BJ (cell line): ENCODE measurements around the gene CHRNA4. TPM values are rescaled to one million over a fixed set of nuclear protein-coding genes. Genes with fewer than 3 reads are reported as not detected.
"Not testable (repeated sequence)": the region's sequence is repeated elsewhere in the genome, so short reads cannot be mapped to it uniquely, and the experiment has no call there.

Experiments used
- CTCF ChIA-PET: fragments of 350-600 bp; formaldehyde crosslinking; extraction: SDS; loops from one replicate; lab custom pipeline; 2021; ENCODE audit warnings: antibody characterized with exemption, inconsistent platforms; lab: Yijun Ruan, JAX
- POLR2A ChIA-PET: fragments of 300-600 bp; sonication (Branson Sonifier 250); formaldehyde crosslinking; extraction: SDS; loops from one replicate; lab custom pipeline; 2021; ENCODE audit warnings: antibody characterized with exemption; lab: Charles Lee
- DNase-seq: peaks from one replicate; pipeline ENCODE4 v3.0.0-alpha.2; 2011; ENCODE audit warnings: low read depth
- H3K27me3 ChIP-seq: 2 replicates; pipeline ENCODE4 v1.6.0; 2011; ENCODE audit warnings: low read length; ENCODE audit not compliant: control insufficient read depth, insufficient read depth
- H3K36me3 ChIP-seq: 2 replicates; pipeline ENCODE4 v1.5.1; 2011; ENCODE audit warnings: low read length; ENCODE audit not compliant: control insufficient read depth, insufficient read depth
- H3K4me3 ChIP-seq: 2 replicates; pipeline ENCODE4 v1.5.1; 2011; ENCODE audit warnings: low read depth, mild to moderate bottlenecking, control low read depth, low read length
- polyA plus RNA-seq: library from polyadenylated mRNA; depleted of rRNA; stranded (reverse); fragments of >200 nt; gene quantifications from 2 replicates; pipeline ENCODE4 v1.2.3, GENCODE V29; 2011
- TF ChIP-seq, protein P1 (sequence below): IDR thresholded peaks from 2 replicates; pipeline ENCODE4 v1.5.1; 2011; ENCODE audit warnings: low read depth, mild to moderate bottlenecking, control low read depth, inconsistent platforms, low read length, moderate library complexity; ENCODE audit not compliant: insufficient read depth

Gene CHRNA4
- polyA plus RNA-seq, 1 experiment = not detected

DNA sequence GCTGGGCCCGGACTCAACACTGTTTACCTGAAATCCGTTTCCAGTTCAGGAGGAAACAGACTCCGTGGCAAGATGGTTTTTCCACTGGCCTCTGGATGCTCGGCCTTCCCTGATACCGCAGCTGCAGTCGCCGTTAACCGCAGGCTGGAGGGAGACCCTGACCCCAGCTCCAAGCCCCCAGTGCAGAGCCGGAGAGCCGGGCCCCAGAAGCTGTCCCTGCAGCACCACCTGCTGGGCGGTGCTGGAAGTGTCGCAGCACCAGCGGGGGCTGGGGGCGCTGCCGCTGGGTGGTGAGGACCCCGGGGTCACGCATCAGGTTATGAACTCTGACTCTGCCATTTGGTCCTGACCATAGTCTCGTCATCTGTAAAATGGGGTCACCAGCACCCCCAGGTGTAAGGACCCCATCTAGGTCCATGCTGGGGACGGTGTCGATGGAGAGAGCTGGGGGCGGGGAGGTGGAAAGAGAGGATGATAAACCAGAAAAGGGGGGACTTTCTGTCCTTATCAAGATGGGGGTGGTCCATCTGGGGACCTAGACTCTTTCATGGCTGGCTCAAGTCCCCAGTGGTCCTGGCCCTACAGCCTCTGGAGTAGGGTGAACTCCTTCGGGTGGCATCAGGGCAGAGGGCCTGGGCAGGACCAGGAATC, 20.8 kb upstream of the CHRNA4 start:
- TF ChIP-seq, protein P1, sequence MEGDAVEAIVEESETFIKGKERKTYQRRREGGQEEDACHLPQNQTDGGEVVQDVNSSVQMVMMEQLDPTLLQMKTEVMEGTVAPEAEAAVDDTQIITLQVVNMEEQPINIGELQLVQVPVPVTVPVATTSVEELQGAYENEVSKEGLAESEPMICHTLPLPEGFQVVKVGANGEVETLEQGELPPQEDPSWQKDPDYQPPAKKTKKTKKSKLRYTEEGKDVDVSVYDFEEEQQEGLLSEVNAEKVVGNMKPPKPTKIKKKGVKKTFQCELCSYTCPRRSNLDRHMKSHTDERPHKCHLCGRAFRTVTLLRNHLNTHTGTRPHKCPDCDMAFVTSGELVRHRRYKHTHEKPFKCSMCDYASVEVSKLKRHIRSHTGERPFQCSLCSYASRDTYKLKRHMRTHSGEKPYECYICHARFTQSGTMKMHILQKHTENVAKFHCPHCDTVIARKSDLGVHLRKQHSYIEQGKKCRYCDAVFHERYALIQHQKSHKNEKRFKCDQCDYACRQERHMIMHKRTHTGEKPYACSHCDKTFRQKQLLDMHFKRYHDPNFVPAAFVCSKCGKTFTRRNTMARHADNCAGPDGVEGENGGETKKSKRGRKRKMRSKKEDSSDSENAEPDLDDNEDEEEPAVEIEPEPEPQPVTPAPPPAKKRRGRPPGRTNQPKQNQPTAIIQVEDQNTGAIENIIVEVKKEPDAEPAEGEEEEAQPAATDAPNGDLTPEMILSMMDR = peak; percentile 96
- Histone ChIP-seq H3K4me3 (no peak overlapping the region), H3K36me3 (no peaks in the 10 kb centered on the region), H3K27me3 (peaks cover 2% of the 10 kb centered on the region; the same call in 1 of the 2 replicates)
- ChIA-PET CTCF (interaction anchor here (0.6 to 7.6 kb wide), 20 partner anchors 8 to 409 kb away, joined by 3 to 107 read pairs (median 4); no protein-coding TSS in a partner anchor), POLR2A (no interaction called here)
- DNase-seq = no peak

DNA sequence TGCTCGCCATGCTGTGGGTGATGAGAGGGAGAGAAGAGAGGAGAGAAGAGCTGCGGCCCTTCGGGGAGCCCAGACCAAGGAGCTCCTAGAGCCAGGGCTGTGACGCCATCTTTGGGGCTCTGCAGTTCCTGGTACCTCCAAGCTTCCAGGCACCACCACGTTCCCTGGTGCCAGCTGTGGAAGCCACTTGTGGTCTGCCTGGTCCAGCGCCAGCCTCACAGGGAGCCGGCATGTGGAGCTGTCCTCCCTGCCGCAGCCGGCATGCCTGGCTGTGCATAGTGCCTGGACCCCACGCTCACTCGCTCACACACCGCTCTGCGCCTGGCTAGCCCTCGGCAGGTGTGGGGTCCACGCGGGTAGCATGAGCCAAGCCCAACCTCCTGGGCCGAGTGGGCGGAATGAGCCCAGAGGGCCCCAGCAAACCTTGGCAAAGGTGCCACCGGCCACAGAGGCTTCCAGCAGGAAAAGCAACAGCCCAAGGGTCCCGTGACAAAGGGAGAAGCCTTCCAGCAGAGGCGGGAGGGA, 19.3 kb upstream of the CHRNA4 start:
- CTCF ChIA-PET = interaction anchor here (0.5 to 7.6 kb wide), 11 partner anchors 9 to 157 kb away, joined by 3 to 107 read pairs (median 3); no protein-coding TSS in a partner anchor
- no peak for DNase-seq
- Histone ChIP-seq H3K27me3 (peaks cover 2% of the 10 kb centered on the region; the same call in 1 of the 2 replicates), H3K4me3 (no peak overlapping the region), H3K36me3 (no peaks in the 10 kb centered on the region)
- TF ChIP-seq, protein P1 = no peak
- POLR2A ChIA-PET = no interaction called here

DNA sequence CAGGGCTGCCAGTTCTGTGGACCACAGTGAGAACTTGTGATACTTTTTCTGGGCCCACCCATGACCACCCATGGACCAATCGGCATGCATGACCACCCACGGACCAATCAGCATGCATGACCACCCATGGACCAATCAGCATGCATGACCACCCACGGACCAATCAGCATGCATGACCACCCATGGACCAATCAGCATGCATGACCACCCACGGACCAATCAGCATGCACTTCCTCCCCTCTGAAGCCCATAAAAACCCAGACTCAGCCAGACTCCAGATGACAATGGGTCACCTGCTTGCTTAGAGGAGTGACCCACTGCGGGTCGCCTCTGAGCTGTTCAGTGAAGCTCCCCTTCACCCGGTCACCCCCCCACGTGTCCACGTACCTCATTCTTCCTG, 18.7 kb upstream of the CHRNA4 start:
- H3K27me3 ChIP-seq, DNase-seq, H3K4me3 ChIP-seq, H3K36me3 ChIP-seq, POLR2A ChIA-PET: not testable (repeated sequence)
- CTCF ChIA-PET = interaction anchor here (0.9 to 7.6 kb wide), 8 partner anchors 9 to 157 kb away, joined by 3 to 107 read pairs (median 4); no protein-coding TSS in a partner anchor

DNA sequence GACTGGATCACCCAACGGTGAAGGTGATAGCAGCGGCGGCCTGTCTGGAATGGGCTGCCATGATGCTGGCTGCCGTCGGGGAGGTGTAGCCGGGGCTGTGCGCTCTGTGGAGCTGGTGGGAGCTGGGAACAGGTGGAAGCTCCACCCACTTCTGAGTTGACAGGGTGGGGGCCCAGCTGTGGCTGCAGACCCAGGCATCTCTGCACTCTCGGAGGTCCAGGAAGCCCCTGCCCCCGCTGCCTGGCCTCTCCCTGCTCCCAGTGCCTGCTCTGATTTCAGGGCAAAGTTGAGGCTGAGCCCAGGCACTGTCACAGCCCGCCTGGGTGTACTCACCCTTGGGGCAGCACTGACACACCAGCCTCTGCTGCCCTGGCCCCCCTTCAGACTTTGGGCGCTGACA, 18.1 kb upstream of the CHRNA4 start:
- Histone ChIP-seq H3K36me3 (no peaks in the 10 kb centered on the region), H3K27me3 (peaks cover 6% of the 10 kb centered on the region; the same call in 1 of the 2 replicates), H3K4me3 (no peak overlapping the region)
- no peak for DNase-seq
- POLR2A ChIA-PET = no interaction called here
- TF ChIP-seq, protein P1 = no peak
- CTCF ChIA-PET = interaction anchor here (1.3 to 7.6 kb wide), 3 partner anchors 71 to 156 kb away, joined by 3 to 107 read pairs (median 4); no protein-coding TSS in a partner anchor

DNA sequence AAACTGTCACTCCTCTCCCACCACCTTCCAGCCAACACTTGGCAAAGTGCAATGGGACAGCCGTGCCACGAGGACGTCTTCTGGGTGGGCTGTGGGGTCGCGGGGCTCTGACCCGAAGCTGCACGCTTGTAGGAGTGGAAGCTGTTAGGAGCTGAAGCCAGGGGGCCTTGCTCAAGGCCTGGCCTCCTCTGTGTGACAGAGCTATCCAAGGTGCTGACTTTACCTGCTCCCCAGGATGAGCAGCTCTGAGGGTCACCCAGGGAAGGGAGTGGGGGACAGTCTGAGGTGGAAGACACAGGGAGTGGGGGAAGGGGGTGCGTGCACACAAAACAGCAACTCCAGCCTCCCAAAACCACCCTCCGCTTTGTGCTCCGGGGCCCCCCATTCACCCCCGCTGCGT, 17.5 kb upstream of the CHRNA4 start:
- H3K4me3 ChIP-seq = no peak overlapping the region
- TF ChIP-seq, protein P1 = no peak
- peaks cover 6% of the 10 kb centered on the region; the same call in 1 of the 2 replicates for H3K27me3 ChIP-seq
- DNase-seq = no peak
- ChIA-PET POLR2A (no interaction called here), CTCF (interaction anchor here (0.7 to 7.6 kb wide), 3 partner anchors 70 to 195 kb away, joined by 3 to 107 read pairs (median 4); no protein-coding TSS in a partner anchor)
- H3K36me3 ChIP-seq = no peaks in the 10 kb centered on the region
